Brain pericyte (primary cell): ENCODE results near the gene CHRNA1.

Source experiments
- DNase-seq: peaks from one replicate; pipeline ENCODE4 v3.0.0-alpha.2; 2012; ENCODE audit warnings: low read depth, low spot score

The CHRNA1 gene

DNA sequence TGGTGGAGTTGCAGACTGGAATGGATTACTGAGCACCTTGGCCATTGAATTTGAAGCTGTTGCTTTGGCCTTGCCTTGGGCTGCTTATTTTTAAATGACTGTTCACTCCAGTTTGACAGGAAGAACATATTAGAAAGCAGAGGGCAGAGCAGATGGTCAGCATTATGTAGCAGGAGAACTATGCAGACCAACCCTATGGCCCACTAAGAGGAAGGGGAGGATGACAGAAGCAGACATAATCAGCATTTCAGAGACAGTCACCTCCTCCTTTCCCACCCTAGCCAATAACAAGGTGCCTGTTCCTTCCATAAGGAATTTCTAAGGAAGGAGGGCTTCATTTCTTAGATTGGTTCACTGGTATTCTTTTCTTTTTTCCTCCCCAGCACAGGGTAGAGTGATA is 2.4 kb downstream of the CHRNA1 start:
- no peak for DNase-seq

- DNase-seq: no peak
These were observed 3.3 kb downstream of the CHRNA1 start for GRCh38 chr2:174760845-174761473.

- no peak for DNase-seq
These were observed 4.7 kb downstream of the CHRNA1 start for GRCh38 chr2:174759381-174760065.

DNA sequence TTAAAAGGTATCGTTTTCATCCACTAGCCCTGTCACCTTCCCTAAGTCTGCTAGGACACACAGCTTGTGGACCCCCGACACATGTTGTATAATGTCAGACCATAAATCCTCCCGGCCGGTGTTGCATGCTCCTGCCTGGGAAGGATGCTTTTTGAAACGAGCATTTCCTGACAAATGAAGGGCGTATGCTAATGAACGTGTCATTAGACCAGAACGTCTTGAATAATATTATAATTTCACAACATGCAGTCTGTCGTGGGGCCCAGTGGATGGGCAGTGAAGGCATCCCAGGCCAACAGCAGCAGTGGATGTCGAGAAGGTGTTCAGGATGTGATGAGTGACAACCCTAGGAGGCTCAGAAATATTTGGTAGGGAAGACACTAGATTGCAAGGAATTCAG is 7.5 kb downstream of the CHRNA1 start:
- no peak for DNase-seq

DNA sequence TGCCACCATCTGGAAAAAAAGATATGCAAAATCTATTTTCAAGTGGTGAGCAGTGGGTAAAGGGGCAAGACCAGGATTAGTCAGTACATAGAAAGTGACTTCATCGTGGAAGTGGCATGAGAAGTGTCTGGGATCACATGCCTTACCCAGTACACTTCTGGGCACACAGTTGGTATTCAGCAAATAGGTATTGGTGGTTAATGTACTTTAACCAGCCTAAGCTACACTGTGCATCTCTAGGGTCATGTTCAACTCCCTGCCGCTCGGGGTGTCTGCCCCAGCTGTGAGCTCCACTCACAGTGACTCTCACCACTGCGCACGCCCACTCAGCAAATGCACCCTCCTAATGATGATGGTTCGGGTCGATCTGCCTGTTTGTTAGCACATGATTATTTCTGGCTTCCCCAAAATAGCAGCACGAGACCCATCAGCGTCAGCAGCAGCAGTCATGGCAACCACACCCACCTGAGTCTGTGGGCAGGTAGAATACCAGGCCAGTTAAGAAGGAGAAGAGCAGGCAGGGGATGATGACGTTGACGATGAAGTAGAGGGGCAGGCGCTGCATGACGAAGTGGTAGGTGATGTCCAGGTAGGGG is 11.1 kb downstream of the CHRNA1 start:
- no peak for DNase-seq

DNA sequence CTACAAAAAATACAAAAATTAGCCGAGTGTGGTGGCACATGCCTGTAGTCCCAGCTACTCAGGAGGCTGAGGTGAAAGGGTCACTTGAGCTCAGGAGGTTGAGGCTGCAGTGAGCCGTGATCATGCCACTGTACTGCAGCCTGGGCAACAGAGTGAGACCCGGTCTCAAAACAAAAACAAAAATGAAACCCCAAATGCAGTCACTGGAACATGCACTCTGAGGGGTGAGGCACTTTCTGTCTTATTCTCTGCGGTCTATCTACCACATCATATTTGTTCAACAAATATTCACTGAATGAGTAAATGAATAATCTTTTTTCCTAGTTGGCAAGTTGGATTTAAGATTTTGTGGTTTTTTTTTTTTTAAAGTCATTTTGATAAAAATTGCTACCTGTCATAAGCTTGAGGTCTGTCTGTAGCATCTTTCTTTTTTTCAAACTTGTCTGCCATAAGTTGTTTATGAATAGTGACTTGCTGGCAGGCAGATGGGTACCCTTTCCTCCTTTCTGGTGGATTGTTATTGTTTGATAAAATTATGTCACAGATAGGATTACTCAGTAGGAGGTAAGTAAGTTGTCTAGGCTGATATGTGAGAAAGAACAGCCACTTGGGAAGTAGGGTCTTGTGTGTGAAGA is 11.8 kb downstream of the CHRNA1 start:
- DNase-seq: no peak

- DNase-seq: no peak
These were observed 13.3 kb downstream of the CHRNA1 start for GRCh38 chr2:174750923-174751441.

DNA sequence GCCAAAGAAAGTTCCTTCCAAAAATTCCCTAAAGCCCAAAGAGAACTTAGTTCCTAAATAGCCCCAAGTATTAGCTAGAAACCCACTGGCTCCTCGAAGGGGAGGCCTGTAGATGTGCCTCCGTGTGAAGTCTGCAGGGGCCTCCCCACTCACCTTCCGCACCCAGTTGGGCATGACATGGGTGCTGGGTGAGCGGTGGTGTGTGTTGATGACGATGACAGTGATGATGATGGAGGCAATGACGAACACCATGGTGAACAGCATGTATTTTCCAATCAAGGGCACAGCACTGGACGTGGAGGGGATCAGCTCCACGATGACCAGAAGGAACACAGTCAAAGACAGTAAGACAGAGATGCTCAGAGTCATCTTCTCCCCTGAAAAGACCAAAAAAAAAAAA is 14.5 kb downstream of the CHRNA1 start:
- DNase-seq: no peak

- DNase-seq: peak; percentile 30
These were observed 15.3 kb downstream of the CHRNA1 start for GRCh38 chr2:174748948-174749347.

GRCh38 chr2:174745142-174745541 is 19.1 kb downstream of the CHRNA1 start:
- DNase-seq: no peak

- DNase-seq: no peak
These were observed 20.2 kb downstream of the CHRNA1 start for GRCh38 chr2:174744111-174744510.

DNA sequence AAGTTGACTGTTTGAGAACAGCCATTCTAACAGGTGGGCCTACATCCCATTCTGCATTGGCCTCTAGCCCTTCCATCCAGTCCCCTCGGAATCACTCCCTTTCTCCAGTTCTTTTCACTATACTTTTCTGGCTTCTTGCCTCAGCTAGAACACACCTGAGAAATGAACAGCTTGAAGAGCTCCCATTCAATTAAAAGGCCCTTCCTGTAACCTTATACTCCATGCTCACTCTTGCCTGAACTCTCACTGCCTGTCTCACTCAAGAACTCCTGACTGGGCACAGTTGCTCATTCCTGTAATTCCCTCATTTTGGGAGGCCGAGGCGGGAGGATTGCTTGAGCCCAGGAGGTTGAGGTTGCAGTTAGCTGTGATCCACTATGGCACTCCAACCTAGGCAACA is 23.6 kb downstream of the CHRNA1 start:
- DNase-seq: no peak

- DNase-seq: no peak
These were observed 25.4 kb downstream of the CHRNA1 start for GRCh38 chr2:174738841-174739240.

DNA sequence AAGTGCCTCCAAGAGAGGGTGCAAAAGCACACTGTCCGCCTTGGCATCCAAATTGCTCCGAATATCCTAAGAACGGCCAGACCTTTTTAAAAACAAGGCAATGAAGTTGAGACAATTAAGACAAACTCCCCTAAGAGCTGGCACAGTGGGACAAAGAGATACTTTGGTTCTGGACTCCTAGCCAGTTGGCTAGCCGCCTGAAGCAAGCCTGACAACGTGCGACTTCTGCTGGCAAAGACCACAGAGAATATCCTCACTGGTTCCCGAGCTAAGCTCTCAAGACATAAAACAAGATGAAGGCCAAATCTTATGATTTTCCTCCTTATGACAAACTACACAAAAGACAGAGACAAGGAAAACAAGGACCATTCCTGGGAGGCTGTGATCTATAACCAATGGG is 32.7 kb downstream of the CHRNA1 start:
- DNase-seq: no peak

GRCh38 chr2:174730698-174731018 is 33.6 kb downstream of the CHRNA1 start:
- no peak for DNase-seq

- no peak for DNase-seq
These were observed 34.2 kb downstream of the CHRNA1 start for GRCh38 chr2:174729797-174730697.

DNA sequence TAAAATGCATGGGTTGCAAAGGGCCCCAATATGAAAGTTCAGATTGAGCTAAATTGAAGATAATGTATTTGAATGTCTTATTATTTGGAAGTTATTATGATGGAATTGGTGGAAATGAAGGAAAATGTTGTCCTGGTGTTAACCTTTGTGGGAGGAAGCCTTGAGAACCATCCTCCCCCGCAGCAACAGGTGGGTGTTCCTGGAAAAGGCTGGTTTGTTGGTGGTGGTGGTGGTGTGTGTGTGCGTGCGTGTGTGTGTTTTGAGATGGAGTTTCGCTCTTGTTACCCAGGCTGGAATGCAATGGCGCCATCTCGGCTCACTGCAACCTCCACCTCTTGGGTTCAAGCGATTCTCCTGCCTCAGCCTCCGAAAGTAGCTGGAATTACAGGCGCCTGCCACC is 36.2 kb downstream of the CHRNA1 start:
- no peak for DNase-seq

GRCh38 chr2:174726212-174726611 is 38.1 kb downstream of the CHRNA1 start:
- DNase-seq: no peak

DNA sequence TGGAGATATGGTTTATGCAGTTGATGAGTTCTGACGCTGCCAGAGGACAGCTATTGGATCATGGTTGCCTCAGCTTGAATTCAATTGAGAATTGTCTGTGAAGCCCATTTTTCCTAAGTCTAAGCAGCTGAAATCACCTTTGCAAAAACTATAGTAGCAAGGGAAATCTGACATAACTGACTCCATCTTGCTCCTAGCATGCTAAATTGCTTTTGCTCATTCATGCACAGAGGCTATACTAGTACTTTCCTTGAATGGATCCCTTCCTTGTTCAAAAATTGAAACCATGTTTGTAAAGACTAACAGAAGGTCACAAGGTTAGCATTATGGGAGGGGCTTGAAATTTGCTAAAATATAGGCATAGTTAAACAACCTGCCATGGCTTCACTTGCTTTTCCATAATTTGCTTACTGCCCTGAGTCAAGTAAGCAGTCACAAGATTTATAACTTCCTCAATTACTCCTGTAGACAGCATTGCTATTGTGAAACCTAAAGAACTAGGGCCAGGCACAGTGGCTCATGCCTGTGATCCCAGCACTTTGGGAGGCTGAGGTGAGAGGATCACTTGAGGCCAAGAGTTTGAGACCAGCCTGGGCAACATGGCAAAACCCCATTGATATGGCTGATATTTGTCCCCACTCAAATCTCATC is 41.2 kb downstream of the CHRNA1 start:
- DNase-seq: no peak

DNA sequence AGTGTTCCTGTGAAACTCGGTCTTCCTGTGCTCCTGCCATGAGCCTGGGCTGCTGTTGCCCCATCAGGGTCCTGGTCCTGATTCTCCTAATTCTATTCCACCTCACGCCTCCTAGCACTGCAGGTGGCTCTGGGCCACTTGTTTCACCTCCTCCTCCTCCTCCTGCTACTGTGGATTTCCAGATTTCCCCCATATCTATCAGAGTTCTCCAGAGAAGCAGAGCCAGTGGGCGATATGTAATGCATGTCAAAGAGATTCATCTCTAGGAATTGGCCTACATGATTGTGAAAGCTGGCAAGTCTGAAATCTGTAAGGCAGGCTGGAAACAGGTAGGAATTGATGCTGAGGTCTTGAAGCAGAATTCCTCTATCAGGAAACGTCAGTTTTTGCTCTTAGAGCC is 45.3 kb downstream of the CHRNA1 start:
- DNase-seq: no peak

DNA sequence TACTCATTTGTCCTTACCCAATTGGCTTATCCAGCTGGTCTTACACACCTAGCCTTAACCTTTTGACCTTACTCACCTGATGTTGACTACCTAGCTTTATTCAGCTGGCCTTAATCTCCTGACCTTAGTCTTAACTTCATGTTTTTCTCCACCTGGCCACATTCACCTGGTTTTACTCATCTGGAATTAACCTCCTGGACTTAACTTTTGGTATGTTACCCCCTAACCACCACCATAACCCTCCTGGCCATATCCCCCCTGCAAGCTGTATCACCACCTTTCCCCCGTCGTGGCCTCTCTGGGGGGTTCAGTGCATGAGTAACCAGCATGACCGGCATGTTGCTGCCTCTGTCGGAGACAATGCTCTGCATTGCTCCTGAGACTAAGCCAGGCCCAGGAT is 45.7 kb downstream of the CHRNA1 start:
- no peak for DNase-seq
